HepG2 (cell line): ENCODE results near the gene CC2D1A. TPM values are rescaled to one million over a fixed set of nuclear protein-coding genes. Genes with fewer than 3 reads are reported as not detected.

ENCODE experiments used
- ATAC-seq: fragments of 200-7000 bp; cut with Tn5 transposase; 3 replicates; pipeline ENCODE4 v1.9.1; 2020; ENCODE audit warnings: mild to moderate bottlenecking, moderate library complexity
- BruUV-seq: library from RNA; stranded (reverse); fragments of 400-500 nt; replicated peaks from 2 replicates; lab custom pipeline; 2021; lab: Mats Ljungman, UMichigan
- CTCF ChIA-PET: fragments of 300-600 bp; formaldehyde crosslinking; extraction: SDS; loops from one replicate; lab custom pipeline; 2021; ENCODE audit warnings: low total read pairs, inconsistent platforms, low intra/inter-chr PET ratio; lab: Yijun Ruan, JAX
- POLR2A ChIA-PET: fragments of 350-600 bp; sonication (Branson Sonifier 250); formaldehyde crosslinking; loops from one replicate; lab custom pipeline; 2020; ENCODE audit warnings: antibody characterized with exemption, inconsistent platforms; lab: Yijun Ruan, JAX
- DNase-seq: peaks from one replicate; pipeline ENCODE4 v3.0.0-alpha.2; 2015; ENCODE audit warnings: low spot score
- FAIRE-seq: peaks from 3 replicates; lab custom pipeline; 2011; peaks lifted over from hg19 to GRCh38; lab: Jason Lieb, UNC
- H2AFZ ChIP-seq: one replicate; pipeline ENCODE4 v1.6.1; 2011; ENCODE audit warnings: low read length, inconsistent platforms
- H3K27ac ChIP-seq: fragments of 300-600 bp; 3 replicates; pipeline ENCODE4 v1.8.0; 2011; ENCODE audit warnings: mixed run types, mild to moderate bottlenecking, mixed read lengths, low read length, inconsistent platforms; ENCODE audit not compliant: insufficient read depth; ENCODE audit errors: extremely low read length
- H3K27me3 ChIP-seq, 2 experiments: fragments of 200-600 bp in 1 of 2; 2 replicates in 1 of 2; 3 replicates in 1 of 2; pipeline versions ENCODE4 v1.6.0 to v1.8.0; 2011; ENCODE audit warnings: low read length in 2 of 2, mild to moderate bottlenecking in 2 of 2, moderate library complexity in 2 of 2, inconsistent platforms in 1 of 2; ENCODE audit not compliant: insufficient read depth in 2 of 2, control insufficient read depth in 1 of 2
- H3K36me3 ChIP-seq, 2 experiments: fragments of 200-600 bp in 1 of 2; replicated peaks in 1 of 2; 2 replicates in 1 of 2; 3 replicates in 1 of 2; pipeline versions ENCODE4 v1.5.1 to v1.8.0; 2011; ENCODE audit warnings: low read length in 2 of 2, inconsistent platforms in 1 of 2; ENCODE audit not compliant: insufficient read depth in 2 of 2, control insufficient read depth in 1 of 2
- H3K4me1 ChIP-seq: 2 replicates; pipeline ENCODE4 v1.5.1; 2012; ENCODE audit warnings: low read length, inconsistent platforms; ENCODE audit not compliant: insufficient read depth
- H3K4me2 ChIP-seq: 2 replicates; pipeline ENCODE4 v1.6.0; 2011; ENCODE audit warnings: low read depth, low read length, inconsistent platforms
- H3K4me3 ChIP-seq, 3 experiments: fragments of 200-600 bp in 1 of 3; sonication (generic), shearing (Covaris generic) in 1 of 3; replicated peaks in 1 of 3; 2 replicates each; pipeline ENCODE4 v1.5.1; 2011 to 2016; ENCODE audit warnings: low read length in 3 of 3, inconsistent platforms in 2 of 3, low read depth in 2 of 3, mild to moderate bottlenecking in 2 of 3, control low read depth in 1 of 3, mixed read lengths in 1 of 3; ENCODE audit not compliant: insufficient read depth in 1 of 3
- H3K79me2 ChIP-seq: one replicate; pipeline ENCODE4 v1.6.1; 2011; ENCODE audit warnings: low read length, inconsistent platforms; ENCODE audit not compliant: insufficient read depth
- H3K9ac ChIP-seq: 2 replicates; pipeline ENCODE4 v1.6.0; 2011; ENCODE audit warnings: mild to moderate bottlenecking, low read depth, low read length, inconsistent platforms; ENCODE audit not compliant: insufficient read depth
- H3K9me3 ChIP-seq: 2 replicates; pipeline ENCODE4 v1.5.1; 2012; ENCODE audit warnings: mild to moderate bottlenecking, low read length
- H4K20me1 ChIP-seq: 2 replicates; pipeline ENCODE4 v1.6.0; 2011; ENCODE audit warnings: inconsistent platforms, mild to moderate bottlenecking, low read length, moderate library complexity; ENCODE audit not compliant: insufficient read depth
- AKNA ChIP-seq: sonication (generic); formaldehyde crosslinking; IDR thresholded peaks from 2 replicates; pipeline ENCODE4 v1.4.0; 2020; ENCODE audit warnings: missing genetic modification reagents, borderline replicate concordance
- CHCHD3 ChIP-seq: sonication (generic); formaldehyde crosslinking; IDR thresholded peaks from 2 replicates; pipeline ENCODE4 v1.8.0; 2022; ENCODE audit warnings: mild to moderate bottlenecking, missing genetic modification reagents, moderate library complexity
- FOSL2 ChIP-seq: sonication (generic); formaldehyde crosslinking; IDR thresholded peaks from 2 replicates; pipeline ENCODE4 v1.4.0; 2020; ENCODE audit warnings: missing genetic modification reagents
- NR2F6 ChIP-seq, 2 experiments: IDR thresholded peaks; 2 replicates each; pipeline ENCODE4 v1.6.1; 2016; ENCODE audit warnings: antibody characterized with exemption in 1 of 2, mild to moderate bottlenecking in 1 of 2
- ZNF121 ChIP-seq: sonication (generic); formaldehyde crosslinking; IDR thresholded peaks from 2 replicates; pipeline ENCODE4 v1.5.0; 2020; ENCODE audit warnings: mild to moderate bottlenecking, missing genetic modification reagents
- ZNF629 ChIP-seq: sonication (generic); formaldehyde crosslinking; conservative IDR thresholded peaks from 2 replicates; pipeline ENCODE4 v1.5.0; 2020; ENCODE audit warnings: missing genetic modification reagents
- WGBS: methylation state at CpG from one replicate; pipeline ENCODE4 v1.1.6; 2017; ENCODE audit warnings: low lambda C conversion rate; 5-methylcytosine and 5-hydroxymethylcytosine counted together
- in situ Hi-C: cut with HindIII; loops from 2 replicates; pipeline ENCODE4 v1.10.0; 2017; ENCODE audit warnings: low pct_unique_long_range_greater_than_20kb; ENCODE audit not compliant: extremely low pct_ligation_motif_present
- intact Hi-C: fragments of 100-400 bp; cut with micrococcal nuclease; formaldehyde crosslinking; loops from one replicate; pipeline ENCODE4 v1.10.0; 2022; ENCODE audit not compliant: unreplicated experiment
- polyA plus RNA-seq, 8 experiments: library from polyadenylated mRNA; depleted of rRNA in 3 of 8; stranded (reverse) in 7 of 8; unstranded in 1 of 8; fragments of >200 nt; fragmentation: Illumina TruSeq in 4 of 8; extraction: Trizol in 4 of 8; gene quantifications; 2 replicates each; pipeline versions ENCODE4 v1.2.1 to v1.2.3, GENCODE V29; 2011 to 2016; ENCODE audit warnings: low read depth in 4 of 8, missing spikeins in 1 of 8, mixed read lengths in 1 of 8; ENCODE audit not compliant: insufficient read depth in 1 of 8
- total RNA-seq, 5 experiments: library from RNA; depleted of rRNA; stranded (reverse); fragments of >200 nt; fragmentation: Illumina TruSeq; extraction: Trizol; gene quantifications; 2 replicates each; pipeline ENCODE4 v1.2.3, GENCODE V29; 2016; ENCODE audit warnings: low read depth in 1 of 5

Gene CC2D1A
- total and polyA plus RNA-seq, 2 of the 13 experiments (the other 11 are each of a cell fraction or from before 2014, with no cell fraction given), result 9.7 to 11.5 TPM

GRCh38 chr19:13870873-13871272 lies 35.1 kb upstream of the CC2D1A start:
- no peak for FAIRE-seq
- BruUV-seq, result no TSS peak
- ATAC-seq, result no peak
- DNase-seq, result no peak
- in situ Hi-C loops, result loop anchor here (10.0 kb wide), 1 partner anchor 276 kb away; no protein-coding TSS in a partner anchor
- Histone ChIP-seq H3K9ac (no peak overlapping the region), H3K79me2 (no peaks in the 10 kb centered on the region), H3K4me1 (peaks cover 26% of the 10 kb centered on the region), H3K36me3 (no peaks in the 10 kb centered on the region), H4K20me1 (no peaks in the 10 kb centered on the region), H3K27ac (no peak overlapping the region), H2AFZ (no peak overlapping the region), H3K4me3 (no peak overlapping the region), H3K9me3 (no peaks in the 10 kb centered on the region), H3K4me2 (no peak overlapping the region), H3K27me3 (no peaks in the 10 kb centered on the region; a peak in 1 of 5 replicates)
- POLR2A ChIA-PET, result interaction anchor here (1.0 kb wide), 1 partner anchor 96 kb away, joined by 3 read pairs; no protein-coding TSS in a partner anchor
- TF ChIP-seq ZNF121 (CRISPR knock-in tag), result 0 out of 2 replicates have a peak, but pooled peaks have one; percentile 15
- TF ChIP-seq NR2F6 (IDR thresholded peaks at IDR 0.05), result no peak
- no peak for TF ChIP-seq NR2F6 (CRISPR knock-in tag; IDR thresholded peaks at IDR 0.05)
- no peak for TF ChIP-seq FOSL2 (CRISPR knock-in tag)
- TF ChIP-seq CHCHD3 (CRISPR knock-in tag), result no peak
- intact Hi-C loops, result no loop called here
- CTCF ChIA-PET, result no interaction called here
- WGBS, result 63% methylated on average over 4 of the region's 4 CpGs

GRCh38 chr19:13872339-13872694 lies 33.7 kb upstream of the CC2D1A start:
- ATAC-seq (no peak), FAIRE-seq (no peak), DNase-seq (no peak)
- in situ Hi-C loops (loop anchor here (10.0 kb wide), 1 partner anchor 278 kb away; no protein-coding TSS in a partner anchor), intact Hi-C loops (no loop called here)
- no peaks in the 10 kb centered on the region for H3K9me3 ChIP-seq
- CTCF ChIA-PET, result no interaction called here
- no peak overlapping the region for H3K9ac ChIP-seq
- no peaks in the 10 kb centered on the region for H3K27me3 ChIP-seq
- no TSS peak for BruUV-seq
- POLR2A ChIA-PET, result interaction anchor here (0.6 to 1.2 kb wide), 3 partner anchors 26 to 201 kb away, joined by 3 read pairs; no protein-coding TSS in a partner anchor
- WGBS, result 32% methylated on average over 5 of the region's 5 CpGs
- peaks cover 19% of the 10 kb centered on the region for H3K4me1 ChIP-seq
- H3K79me2 ChIP-seq, result no peaks in the 10 kb centered on the region
- peak; percentile 77 for TF ChIP-seq ZNF629 (CRISPR knock-in tag)
- no peak for TF ChIP-seq AKNA (CRISPR knock-in tag)
- peak overlapping the region; percentile 71 for H3K4me2 ChIP-seq
- no peaks in the 10 kb centered on the region for H3K36me3 ChIP-seq
- no peaks in the 10 kb centered on the region for H4K20me1 ChIP-seq
- H2AFZ ChIP-seq, result no peak overlapping the region
- H3K4me3 ChIP-seq, result peak overlapping the region; percentile 42 to 73 (median 54); a peak in 5 of 6 replicates
- H3K27ac ChIP-seq, result no peak overlapping the region
